Measurements from ENCODE around the gene MS4A1.

DNA sequence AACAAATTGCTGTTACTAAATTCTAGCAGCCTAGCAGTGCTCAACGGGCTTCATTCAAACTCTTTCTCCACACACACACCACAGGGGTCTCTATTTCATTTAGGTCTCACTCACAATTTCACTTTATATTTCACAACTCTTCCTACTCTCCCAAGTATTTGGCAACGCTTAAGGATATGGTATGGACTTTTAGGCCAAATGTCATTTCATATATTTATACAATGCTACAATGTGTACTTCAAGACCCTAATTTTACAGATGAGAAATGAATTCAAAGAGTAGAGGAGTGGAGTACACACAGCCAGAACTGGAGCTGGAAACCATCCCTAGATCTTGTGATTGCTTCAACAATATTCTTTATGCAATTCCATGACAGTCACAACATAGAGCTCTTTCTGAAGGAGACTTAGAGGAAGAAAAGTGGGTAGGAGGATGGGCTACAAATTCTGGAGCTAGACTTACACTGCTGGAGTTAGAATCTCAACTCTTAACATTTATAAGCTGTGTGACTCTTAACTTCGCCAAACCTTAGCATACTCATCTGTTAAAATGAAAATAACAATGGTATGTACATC lies 57.1 kb downstream of the MS4A1 start:
- TF ChIP-seq GATA2 (IDR thresholded peaks at IDR 0.05; ENCODE audit: low read depth, low read length) (no peak), GATA3 (IDR thresholded peaks at IDR 0.05; ENCODE audit: low read depth, low read length) (no peak)

Measured in SH-SY5Y (cell line).